Measurements from ENCODE around the gene RABEPK.

DNA sequence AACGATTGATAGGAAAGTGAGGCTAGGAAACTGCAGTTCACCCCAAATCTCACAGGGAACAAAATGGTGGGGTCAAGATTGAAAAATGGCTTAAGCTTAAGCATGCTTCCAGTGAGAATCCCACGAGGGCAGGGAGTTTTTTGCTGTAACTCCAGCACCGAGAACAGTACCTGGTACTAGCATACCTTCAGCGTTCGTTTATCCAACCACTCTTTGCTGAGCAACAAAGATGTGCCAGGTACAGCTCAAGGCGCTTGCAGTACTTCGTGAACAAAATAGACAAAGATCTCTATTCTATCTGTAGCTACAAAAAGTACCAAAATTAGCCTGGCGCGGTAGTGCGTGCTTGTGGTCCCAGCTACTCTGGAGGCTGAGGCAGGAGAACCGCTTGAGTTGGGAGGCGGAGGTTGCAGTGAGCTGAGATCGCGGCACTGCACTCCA is 10.0 kb upstream of the RABEPK start:
- TF ChIP-seq, protein P1, sequence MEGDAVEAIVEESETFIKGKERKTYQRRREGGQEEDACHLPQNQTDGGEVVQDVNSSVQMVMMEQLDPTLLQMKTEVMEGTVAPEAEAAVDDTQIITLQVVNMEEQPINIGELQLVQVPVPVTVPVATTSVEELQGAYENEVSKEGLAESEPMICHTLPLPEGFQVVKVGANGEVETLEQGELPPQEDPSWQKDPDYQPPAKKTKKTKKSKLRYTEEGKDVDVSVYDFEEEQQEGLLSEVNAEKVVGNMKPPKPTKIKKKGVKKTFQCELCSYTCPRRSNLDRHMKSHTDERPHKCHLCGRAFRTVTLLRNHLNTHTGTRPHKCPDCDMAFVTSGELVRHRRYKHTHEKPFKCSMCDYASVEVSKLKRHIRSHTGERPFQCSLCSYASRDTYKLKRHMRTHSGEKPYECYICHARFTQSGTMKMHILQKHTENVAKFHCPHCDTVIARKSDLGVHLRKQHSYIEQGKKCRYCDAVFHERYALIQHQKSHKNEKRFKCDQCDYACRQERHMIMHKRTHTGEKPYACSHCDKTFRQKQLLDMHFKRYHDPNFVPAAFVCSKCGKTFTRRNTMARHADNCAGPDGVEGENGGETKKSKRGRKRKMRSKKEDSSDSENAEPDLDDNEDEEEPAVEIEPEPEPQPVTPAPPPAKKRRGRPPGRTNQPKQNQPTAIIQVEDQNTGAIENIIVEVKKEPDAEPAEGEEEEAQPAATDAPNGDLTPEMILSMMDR (IDR thresholded peaks at IDR 0.05): no peak
- TF ChIP-seq POLR2A (IDR thresholded peaks at IDR 0.05) (no peak), EP300 (IDR thresholded peaks at IDR 0.05) (no peak), POLR2AphosphoS5 (IDR thresholded peaks at IDR 0.05) (no peak)
